Mucosa of stomach (tissue), 1 donor: ENCODE measurements around the gene AP2M1.
"Not testable (repeated sequence)": the region's sequence is repeated elsewhere in the genome, so short reads cannot be mapped to it uniquely, and the experiment has no call there.

Experiments
- H3K27me3 ChIP-seq: one replicate; pipeline ENCODE4 v1.7.0; 2013; ENCODE audit warnings: mild to moderate bottlenecking, low read length; ENCODE audit not compliant: control insufficient read depth, insufficient read depth
- H3K36me3 ChIP-seq: one replicate; pipeline ENCODE4 v1.7.0; 2013; ENCODE audit warnings: low read length; ENCODE audit not compliant: control insufficient read depth, insufficient read depth
- H3K4me1 ChIP-seq: one replicate; pipeline ENCODE4 v1.7.0; 2013; ENCODE audit warnings: mild to moderate bottlenecking, low read length; ENCODE audit not compliant: control insufficient read depth, insufficient read depth
- H3K4me3 ChIP-seq: one replicate; pipeline ENCODE4 v1.7.0; 2013; ENCODE audit warnings: low read length
- H3K9ac ChIP-seq: one replicate; pipeline ENCODE4 v1.7.0; 2013; ENCODE audit warnings: mild to moderate bottlenecking, low read length, moderate library complexity
- H3K9me3 ChIP-seq: one replicate; pipeline ENCODE4 v1.7.0; 2013; ENCODE audit warnings: mild to moderate bottlenecking, low read length, moderate library complexity; ENCODE audit not compliant: control insufficient read depth
- donor health status: Pancreatic carcinoma.

The AP2M1 gene

GRCh38 chr3:184162571-184163070 is 12.0 kb upstream of the AP2M1 start:
- not testable (repeated sequence) for H3K9ac ChIP-seq, H3K27me3 ChIP-seq, H3K4me3 ChIP-seq, H3K4me1 ChIP-seq, H3K9me3 ChIP-seq
- peaks cover 26% of the 10 kb centered on the region for H3K36me3 ChIP-seq

- H3K9me3 ChIP-seq = no peaks in the 10 kb centered on the region
- H3K36me3 ChIP-seq = peaks cover 26% of the 10 kb centered on the region
- H3K27me3 ChIP-seq = no peaks in the 10 kb centered on the region
- H3K4me3 ChIP-seq = no peak overlapping the region
- no peaks in the 10 kb centered on the region for H3K4me1 ChIP-seq
- no peak overlapping the region for H3K9ac ChIP-seq
Measured at GRCh38 chr3:184164648-184165330, 9.9 kb upstream of the AP2M1 start.

DNA sequence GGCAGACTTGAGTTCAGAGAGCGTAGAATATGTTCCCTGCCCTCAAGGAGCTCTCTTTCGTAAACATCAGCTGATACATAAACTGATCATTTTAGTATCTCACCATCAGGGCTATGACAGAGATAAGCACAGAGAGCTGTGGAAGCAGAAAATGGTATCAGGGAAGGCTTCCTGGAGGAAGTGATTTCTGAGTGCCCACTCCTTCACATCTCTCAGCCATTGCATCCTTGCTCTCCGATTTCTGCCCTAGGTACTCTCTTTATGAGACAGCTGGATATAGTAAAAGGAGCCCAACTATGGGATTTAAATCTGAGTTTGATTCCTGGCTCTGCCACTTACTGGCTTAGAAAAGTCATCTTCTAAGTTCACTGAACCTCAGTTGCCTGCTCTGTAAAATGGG is 9.1 kb upstream of the AP2M1 start:
- no peaks in the 10 kb centered on the region for H3K9me3 ChIP-seq
- H3K4me1 ChIP-seq = no peaks in the 10 kb centered on the region
- no peak overlapping the region for H3K4me3 ChIP-seq
- H3K27me3 ChIP-seq = no peaks in the 10 kb centered on the region
- H3K9ac ChIP-seq = no peak overlapping the region
- peaks cover 26% of the 10 kb centered on the region for H3K36me3 ChIP-seq

DNA sequence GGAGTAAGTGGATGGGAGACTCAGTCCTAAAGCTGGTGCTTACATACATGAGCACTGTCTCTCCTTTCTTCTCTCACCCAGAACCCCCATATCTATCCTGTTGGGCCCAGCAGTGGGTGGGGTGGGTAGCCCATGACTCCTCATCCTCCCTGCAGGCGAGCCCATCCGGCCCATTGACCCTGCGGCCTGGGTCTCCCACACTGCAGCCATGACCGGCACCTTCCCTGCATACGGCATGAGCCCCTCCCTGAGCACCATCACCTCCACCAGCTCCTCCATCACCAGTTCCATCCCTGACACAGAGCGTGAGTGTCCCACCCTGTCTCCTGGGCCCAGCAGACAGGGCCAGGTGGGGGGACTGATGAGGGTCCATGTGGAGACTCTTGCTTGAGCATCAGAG is 8.0 kb upstream of the AP2M1 start:
- H3K9ac ChIP-seq = no peak overlapping the region
- H3K27me3 ChIP-seq = no peaks in the 10 kb centered on the region
- no peak overlapping the region for H3K4me3 ChIP-seq
- no peaks in the 10 kb centered on the region for H3K4me1 ChIP-seq
- H3K36me3 ChIP-seq = peaks cover 26% of the 10 kb centered on the region
- H3K9me3 ChIP-seq = no peaks in the 10 kb centered on the region

- Histone ChIP-seq H3K36me3 (peaks cover 26% of the 10 kb centered on the region), H3K4me1 (no peaks in the 10 kb centered on the region), H3K9ac (no peak overlapping the region), H3K27me3 (no peaks in the 10 kb centered on the region), H3K9me3 (no peaks in the 10 kb centered on the region), H3K4me3 (no peak overlapping the region)
Measured at GRCh38 chr3:184167786-184168185, 6.9 kb upstream of the AP2M1 start.

GRCh38 chr3:184168363-184169120 is 6.1 kb upstream of the AP2M1 start:
- Histone ChIP-seq H3K4me3 (no peak overlapping the region), H3K9ac (no peak overlapping the region), H3K27me3 (no peaks in the 10 kb centered on the region), H3K36me3 (peaks cover 26% of the 10 kb centered on the region), H3K9me3 (no peaks in the 10 kb centered on the region), H3K4me1 (no peaks in the 10 kb centered on the region)

DNA sequence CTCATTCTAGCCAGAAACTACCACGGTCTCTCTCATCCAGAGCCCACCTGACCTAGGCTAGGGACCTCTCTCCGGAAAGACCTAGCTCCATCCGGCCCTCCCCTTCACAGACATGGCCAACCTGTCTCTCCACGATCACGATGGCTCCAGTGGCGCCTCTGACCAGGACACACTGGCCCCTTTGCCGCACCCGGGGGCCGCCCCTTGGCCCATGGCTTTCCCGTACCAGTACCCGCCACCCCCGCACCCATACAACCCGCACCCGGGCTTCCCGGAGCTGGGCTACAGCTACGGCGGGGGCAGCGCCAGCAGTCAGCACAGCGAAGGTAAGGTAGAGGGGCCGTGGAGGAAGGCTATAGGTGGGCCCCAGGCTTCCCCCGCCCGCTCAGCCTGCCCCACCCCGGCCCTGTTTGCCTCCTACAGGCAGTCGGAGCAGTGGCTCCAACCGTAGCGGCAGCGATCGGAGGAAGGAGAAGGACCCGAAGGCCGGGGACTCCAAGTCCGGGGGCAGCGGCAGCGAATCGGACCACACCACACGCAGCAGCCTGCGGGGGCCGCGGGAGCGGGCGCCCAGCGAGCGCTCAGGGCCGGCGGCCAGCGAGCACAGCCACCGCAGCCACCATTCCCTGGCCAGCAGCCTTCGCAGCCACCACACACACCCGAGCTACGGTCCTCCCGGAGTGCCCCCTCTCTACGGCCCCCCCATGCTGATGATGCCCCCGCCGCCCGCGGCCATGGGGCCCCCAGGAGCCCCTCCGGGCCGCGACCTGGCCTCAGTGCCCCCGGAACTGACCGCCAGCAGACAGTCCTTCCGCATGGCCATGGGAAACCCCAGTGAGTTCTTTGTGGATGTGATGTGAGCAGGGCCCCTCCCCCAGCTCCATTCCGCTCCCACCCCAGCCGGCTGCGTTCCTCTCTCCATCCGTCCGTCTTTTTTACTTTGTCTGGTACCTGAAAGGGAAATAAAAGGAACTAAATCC is 4.5 kb upstream of the AP2M1 start:
- H3K4me1 ChIP-seq = no peaks in the 10 kb centered on the region
- no peak overlapping the region for H3K9ac ChIP-seq
- peaks cover 13% of the 10 kb centered on the region for H3K36me3 ChIP-seq
- no peaks in the 10 kb centered on the region for H3K27me3 ChIP-seq
- H3K4me3 ChIP-seq = no peak overlapping the region
- H3K9me3 ChIP-seq = no peaks in the 10 kb centered on the region

- peaks cover 12% of the 10 kb centered on the region for H3K4me1 ChIP-seq
- no peak overlapping the region for H3K9ac ChIP-seq
- H3K36me3 ChIP-seq = peaks cover 6% of the 10 kb centered on the region
- H3K4me3 ChIP-seq = no peak overlapping the region
- no peaks in the 10 kb centered on the region for H3K9me3 ChIP-seq
- H3K27me3 ChIP-seq = no peaks in the 10 kb centered on the region
Measured at GRCh38 chr3:184171562-184171961, 3.1 kb upstream of the AP2M1 start.

- Histone ChIP-seq H3K27me3 (no peaks in the 10 kb centered on the region), H3K36me3 (peaks cover 9% of the 10 kb centered on the region), H3K9me3 (no peaks in the 10 kb centered on the region), H3K4me3 (no peak overlapping the region), H3K4me1 (peaks cover 25% of the 10 kb centered on the region), H3K9ac (no peak overlapping the region)
Measured at GRCh38 chr3:184172681-184173373, 1.8 kb upstream of the AP2M1 start.

GRCh38 chr3:184173374-184173722 is 1.3 kb upstream of the AP2M1 start:
- Histone ChIP-seq H3K9me3 (no peaks in the 10 kb centered on the region), H3K4me1 (peaks cover 30% of the 10 kb centered on the region), H3K9ac (no peak overlapping the region), H3K27me3 (no peaks in the 10 kb centered on the region), H3K36me3 (peaks cover 14% of the 10 kb centered on the region), H3K4me3 (no peak overlapping the region)

- H3K4me1 ChIP-seq = peaks cover 35% of the 10 kb centered on the region
- no peak overlapping the region for H3K9ac ChIP-seq
- peaks cover 23% of the 10 kb centered on the region for H3K36me3 ChIP-seq
- H3K9me3 ChIP-seq = no peaks in the 10 kb centered on the region
- H3K27me3 ChIP-seq = no peaks in the 10 kb centered on the region
- no peak overlapping the region for H3K4me3 ChIP-seq
Measured at GRCh38 chr3:184174284-184174645, 390 bp upstream of the AP2M1 start.
